Body of pancreas (tissue), 4 donors: ENCODE measurements around the gene VEGFA. TPM values are rescaled to one million over a fixed set of nuclear protein-coding genes. Genes with fewer than 3 reads are reported as not detected.

Experiments used
- ATAC-seq: fragments of 150-250 bp; one replicate; pipeline ENCODE4 v1.9.1; 2016
- DNase-seq, 4 donors: peaks; one replicate each; pipeline ENCODE4 v3.0.0-alpha.2; 2019
- H3K27ac ChIP-seq, 4 donors: fragments of 200-600 bp; sonication (generic); 1 replicate in 3 of 4; 2 replicates in 1 of 4; pipeline versions ENCODE4 v1.5.1 to v1.6.1; 2016 to 2019; ENCODE audit warnings: mild to moderate bottlenecking in 1 of 4, mixed read lengths in 1 of 4, moderate library complexity in 1 of 4
- H3K27me3 ChIP-seq, 2 donors: fragments of 200-600 bp; sonication (generic); one replicate each; pipeline ENCODE4 v1.6.0; 2016; ENCODE audit warnings: mild to moderate bottlenecking in 1 of 2
- H3K36me3 ChIP-seq, 2 donors: fragments of 200-600 bp; sonication (generic); replicated peaks in 1 of 2; 2 replicates each; pipeline ENCODE4 v1.5.1; 2016; ENCODE audit warnings: low read depth in 2 of 2; ENCODE audit not compliant: insufficient read depth in 1 of 2
- H3K4me1 ChIP-seq: fragments of 200-600 bp; sonication (generic); one replicate; pipeline ENCODE4 v1.6.0; 2016
- H3K4me3 ChIP-seq, 2 donors: fragments of 200-600 bp; sonication (generic); 1 replicate in 1 of 2; 2 replicates in 1 of 2; pipeline ENCODE4 v1.5.1; 2016 to 2019
- H3K9me3 ChIP-seq, 3 donors: fragments of 200-600 bp; sonication (generic); 1 replicate in 2 of 3; 2 replicates in 1 of 3; pipeline ENCODE4 v1.5.1; 2016
- POLR2A ChIP-seq, 3 donors: fragments of 450-650 bp; IDR thresholded peaks; one replicate each; pipeline ENCODE4 v1.6.1; 2016; ENCODE audit warnings: antibody characterized with exemption in 3 of 3, mild to moderate bottlenecking in 2 of 3
- WGBS, 2 donors: methylation state at CpG; one replicate each; pipeline ENCODE4 v1.1.5; 2017; 5-methylcytosine and 5-hydroxymethylcytosine counted together
- intact Hi-C: fragments of 100-400 bp; cut with DNase I; formaldehyde crosslinking; loops from one replicate; pipeline ENCODE4 v1.15.1; 2023
- total RNA-seq, 2 donors: library from RNA; depleted of rRNA; stranded (reverse); fragments of >200 nt; gene quantifications; one replicate each; pipeline ENCODE4 v1.1.0, GENCODE V29; 2016
- TF ChIP-seq, protein P1 (sequence below), 7 experiments: fragments of 450-650 bp in 4 of 7; fragments of 200-600 bp in 3 of 7; sonication (generic) in 3 of 7; IDR thresholded peaks; one replicate each; pipeline ENCODE4 v1.5.1; 2016 to 2019; ENCODE audit warnings: antibody characterized with exemption in 7 of 7

The VEGFA gene
- total RNA-seq, 2 donors from 2014 or later, result 84.8 to 272 TPM

DNA sequence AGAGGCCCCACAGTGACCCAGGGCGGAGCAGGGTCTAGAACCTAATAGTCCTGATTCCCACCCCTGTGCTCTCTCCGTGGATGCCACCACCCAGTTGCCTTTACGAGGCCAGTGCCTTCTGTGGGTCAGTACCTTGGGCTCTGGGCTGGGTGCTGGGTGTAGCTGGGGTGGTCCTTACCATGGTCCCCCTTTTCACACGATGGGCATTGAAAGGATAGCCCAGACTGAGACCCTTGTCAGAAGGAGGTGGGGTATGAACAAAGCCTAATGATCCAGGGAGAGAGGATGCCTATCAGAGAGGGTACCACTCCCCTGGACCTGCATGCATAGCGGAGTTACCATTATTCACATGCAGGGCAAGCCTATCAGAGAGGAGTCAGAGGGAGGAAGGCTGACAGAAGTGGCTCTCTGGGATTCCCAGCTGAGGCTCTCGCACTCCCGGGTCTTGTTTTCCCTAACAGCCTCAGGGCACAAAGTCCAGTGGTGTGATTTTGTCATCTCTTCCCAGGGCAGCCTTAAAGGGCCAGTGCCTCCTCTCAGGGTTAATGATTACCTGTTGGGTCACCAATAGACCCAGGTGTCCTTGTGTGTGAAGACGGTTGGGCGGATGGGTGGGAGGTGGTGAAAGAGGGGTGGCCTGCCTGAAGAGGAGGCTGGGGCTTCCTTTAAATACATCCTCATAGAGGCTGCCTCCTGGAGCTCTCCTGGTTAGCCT lies 36.2 kb downstream of the VEGFA start:
- peak overlapping the region; percentile 91 to 96 (median 92) for H3K27ac ChIP-seq
- no peaks in the 10 kb centered on the region for H3K36me3 ChIP-seq
- WGBS, 2 donors, result 26 to 36% methylated on average over 9 of the region's 9 CpGs
- ATAC-seq (peak; percentile 71), DNase-seq (peak; percentile 82 to 94 (median 90))
- H3K9me3 ChIP-seq, result no peaks in the 10 kb centered on the region
- peak in 2 of 3 donors; percentile 57 to 65 for TF ChIP-seq POLR2A (IDR thresholded peaks at IDR 0.05)
- TF ChIP-seq, protein P1, sequence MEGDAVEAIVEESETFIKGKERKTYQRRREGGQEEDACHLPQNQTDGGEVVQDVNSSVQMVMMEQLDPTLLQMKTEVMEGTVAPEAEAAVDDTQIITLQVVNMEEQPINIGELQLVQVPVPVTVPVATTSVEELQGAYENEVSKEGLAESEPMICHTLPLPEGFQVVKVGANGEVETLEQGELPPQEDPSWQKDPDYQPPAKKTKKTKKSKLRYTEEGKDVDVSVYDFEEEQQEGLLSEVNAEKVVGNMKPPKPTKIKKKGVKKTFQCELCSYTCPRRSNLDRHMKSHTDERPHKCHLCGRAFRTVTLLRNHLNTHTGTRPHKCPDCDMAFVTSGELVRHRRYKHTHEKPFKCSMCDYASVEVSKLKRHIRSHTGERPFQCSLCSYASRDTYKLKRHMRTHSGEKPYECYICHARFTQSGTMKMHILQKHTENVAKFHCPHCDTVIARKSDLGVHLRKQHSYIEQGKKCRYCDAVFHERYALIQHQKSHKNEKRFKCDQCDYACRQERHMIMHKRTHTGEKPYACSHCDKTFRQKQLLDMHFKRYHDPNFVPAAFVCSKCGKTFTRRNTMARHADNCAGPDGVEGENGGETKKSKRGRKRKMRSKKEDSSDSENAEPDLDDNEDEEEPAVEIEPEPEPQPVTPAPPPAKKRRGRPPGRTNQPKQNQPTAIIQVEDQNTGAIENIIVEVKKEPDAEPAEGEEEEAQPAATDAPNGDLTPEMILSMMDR (IDR thresholded peaks at IDR 0.05), result peak in 1 of 7 experiments; percentile 0
- H3K4me3 ChIP-seq, result no peak overlapping the region
- no peaks in the 10 kb centered on the region for H3K27me3 ChIP-seq
- intact Hi-C loops, result no loop called here
- H3K4me1 ChIP-seq, result peaks cover 93% of the 10 kb centered on the region

DNA sequence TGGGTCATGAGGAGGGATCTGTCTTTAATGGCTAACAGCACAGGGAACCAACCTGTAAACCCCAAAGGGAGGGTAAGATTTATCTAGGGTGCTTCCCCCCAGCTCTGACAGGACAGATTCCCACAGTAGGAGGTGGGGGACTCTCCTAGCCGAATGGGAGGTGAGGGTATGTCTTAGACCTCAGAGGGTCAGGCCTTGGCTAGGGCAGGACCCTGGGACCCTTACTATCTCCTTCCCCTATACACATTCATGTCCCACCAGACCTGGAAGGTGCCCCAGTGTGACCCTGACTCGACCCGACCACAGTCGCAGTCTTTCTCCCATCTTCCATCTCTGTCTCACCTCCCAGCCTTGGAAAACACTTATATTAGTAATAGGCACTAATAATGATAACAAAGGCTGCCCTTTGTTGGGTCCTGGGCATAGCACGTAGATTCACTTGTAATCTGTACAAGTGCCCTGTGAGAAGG lies 36.8 kb downstream of the VEGFA start:
- peaks cover 93% of the 10 kb centered on the region for H3K4me1 ChIP-seq
- no peaks in the 10 kb centered on the region for H3K9me3 ChIP-seq
- intact Hi-C loops, result no loop called here
- ATAC-seq (no peak), DNase-seq (no peak)
- TF ChIP-seq POLR2A (IDR thresholded peaks at IDR 0.05), result no peak
- TF ChIP-seq, protein P1 (IDR thresholded peaks at IDR 0.05), result no peak
- no peaks in the 10 kb centered on the region for H3K27me3 ChIP-seq
- H3K27ac ChIP-seq, result peak overlapping the region; percentile 91 to 96 (median 92)
- H3K4me3 ChIP-seq, result no peak overlapping the region
- 55 to 62% methylated on average over 5 of the region's 5 CpGs for WGBS, 2 donors
- no peaks in the 10 kb centered on the region for H3K36me3 ChIP-seq

DNA sequence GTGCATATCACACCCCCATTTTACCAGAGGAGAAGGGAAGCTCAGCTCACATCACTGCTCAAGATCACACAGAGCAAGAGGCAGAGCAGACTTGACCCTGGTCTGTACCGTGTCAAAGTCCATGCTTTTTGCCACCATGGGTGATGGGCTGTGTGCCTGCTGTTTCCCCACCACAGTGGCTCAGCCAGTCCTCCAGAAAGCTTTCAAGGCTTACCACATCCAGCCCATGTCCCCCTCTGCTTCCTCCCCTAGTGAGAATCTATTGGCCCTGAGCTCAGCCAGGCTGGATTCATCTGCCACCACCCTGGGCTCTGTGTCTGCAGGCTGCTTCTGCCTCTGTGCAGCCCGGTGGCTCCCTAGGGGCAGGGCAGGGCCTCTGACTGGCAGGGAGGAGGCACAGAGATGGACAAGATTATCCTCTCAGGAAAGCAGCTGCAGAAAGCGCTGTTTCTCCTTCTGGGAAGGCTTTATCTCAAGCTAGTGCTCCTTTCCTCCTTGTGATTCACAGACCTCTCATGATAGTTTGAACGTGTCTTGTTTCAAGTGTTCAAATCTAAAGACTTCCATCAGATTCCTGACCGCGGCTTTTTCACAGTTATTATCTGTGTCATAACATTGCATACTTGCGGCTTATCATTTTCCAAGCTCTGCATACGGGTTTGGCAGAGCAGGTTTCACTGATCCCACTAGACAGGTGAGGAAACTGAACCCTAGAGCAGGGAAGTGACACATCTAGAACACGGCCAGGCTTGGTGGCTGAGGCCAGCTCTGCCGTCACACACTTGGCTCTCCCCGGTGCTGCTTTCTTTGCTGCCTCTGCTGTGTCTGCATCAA lies 37.4 kb downstream of the VEGFA start:
- Histone ChIP-seq H3K27me3 (no peaks in the 10 kb centered on the region), H3K27ac (peak overlapping the region; percentile 91 to 96 (median 92)), H3K4me1 (peaks cover 89% of the 10 kb centered on the region), H3K4me3 (no peak overlapping the region), H3K9me3 (no peaks in the 10 kb centered on the region), H3K36me3 (no peaks in the 10 kb centered on the region)
- intact Hi-C loops, result no loop called here
- DNase-seq (peak in 3 of 4 donors; percentile 66 to 72 (median 69)), ATAC-seq (no peak)
- TF ChIP-seq, protein P1 (IDR thresholded peaks at IDR 0.05), result no peak
- no peak for TF ChIP-seq POLR2A (IDR thresholded peaks at IDR 0.05)
- 22 to 43% methylated on average over 11 of the region's 11 CpGs for WGBS, 2 donors

DNA sequence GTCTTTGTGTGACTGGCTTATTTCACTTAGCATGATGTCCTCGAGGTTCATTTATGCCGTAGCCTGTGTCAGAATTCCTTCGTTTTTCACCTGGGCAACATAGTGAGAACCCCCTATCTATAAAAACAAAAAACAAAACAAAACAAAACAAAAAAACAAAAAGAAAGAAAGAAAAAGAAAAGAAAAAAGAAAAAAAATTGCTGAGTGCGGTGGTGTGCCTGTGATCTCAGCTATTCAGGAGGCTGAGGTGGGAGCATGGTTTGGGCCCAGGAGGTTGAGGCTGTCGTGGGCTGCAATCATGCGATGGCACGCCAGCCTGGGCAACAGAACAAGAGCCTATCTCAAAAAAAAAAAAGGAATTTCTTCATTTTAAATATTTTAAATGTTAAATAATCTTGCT lies 38.4 kb downstream of the VEGFA start:
- no peaks in the 10 kb centered on the region for H3K27me3 ChIP-seq
- intact Hi-C loops, result no loop called here
- H3K27ac ChIP-seq, result peak overlapping the region in 1 of 4 donors; percentile 91
- no peak overlapping the region for H3K4me3 ChIP-seq
- no peak for TF ChIP-seq POLR2A (IDR thresholded peaks at IDR 0.05)
- TF ChIP-seq, protein P1 (IDR thresholded peaks at IDR 0.05), result no peak
- H3K36me3 ChIP-seq, result no peaks in the 10 kb centered on the region
- ATAC-seq (no peak), DNase-seq (no peak)
- no peaks in the 10 kb centered on the region for H3K9me3 ChIP-seq
- WGBS, 2 donors, result 89 to 90% methylated on average over 7 of the region's 7 CpGs
- peaks cover 86% of the 10 kb centered on the region for H3K4me1 ChIP-seq
